Renal pelvis (tissue), 4 donors: ENCODE measurements around the gene CYP11A1. TPM values are rescaled to one million over a fixed set of nuclear protein-coding genes. Genes with fewer than 3 reads are reported as not detected.
A peak's percentile ranks its signal among the peaks of the same experiment; 100 is the strongest.

ENCODE experiments used
- DNase-seq: peaks from one replicate; pipeline ENCODE4 v3.0.0-alpha.2; 2013
- polyA plus RNA-seq, 3 donors: library from polyadenylated mRNA; unstranded; fragments of 120-200 nt; gene quantifications; one replicate each; pipeline ENCODE4 v1.2.1, GENCODE V29; 2013; ENCODE audit not compliant: insufficient read length in 3 of 3

Gene CYP11A1
- polyA plus RNA-seq, 3 donors = 1.6 to 3.0 (median 2.2) TPM

DNA sequence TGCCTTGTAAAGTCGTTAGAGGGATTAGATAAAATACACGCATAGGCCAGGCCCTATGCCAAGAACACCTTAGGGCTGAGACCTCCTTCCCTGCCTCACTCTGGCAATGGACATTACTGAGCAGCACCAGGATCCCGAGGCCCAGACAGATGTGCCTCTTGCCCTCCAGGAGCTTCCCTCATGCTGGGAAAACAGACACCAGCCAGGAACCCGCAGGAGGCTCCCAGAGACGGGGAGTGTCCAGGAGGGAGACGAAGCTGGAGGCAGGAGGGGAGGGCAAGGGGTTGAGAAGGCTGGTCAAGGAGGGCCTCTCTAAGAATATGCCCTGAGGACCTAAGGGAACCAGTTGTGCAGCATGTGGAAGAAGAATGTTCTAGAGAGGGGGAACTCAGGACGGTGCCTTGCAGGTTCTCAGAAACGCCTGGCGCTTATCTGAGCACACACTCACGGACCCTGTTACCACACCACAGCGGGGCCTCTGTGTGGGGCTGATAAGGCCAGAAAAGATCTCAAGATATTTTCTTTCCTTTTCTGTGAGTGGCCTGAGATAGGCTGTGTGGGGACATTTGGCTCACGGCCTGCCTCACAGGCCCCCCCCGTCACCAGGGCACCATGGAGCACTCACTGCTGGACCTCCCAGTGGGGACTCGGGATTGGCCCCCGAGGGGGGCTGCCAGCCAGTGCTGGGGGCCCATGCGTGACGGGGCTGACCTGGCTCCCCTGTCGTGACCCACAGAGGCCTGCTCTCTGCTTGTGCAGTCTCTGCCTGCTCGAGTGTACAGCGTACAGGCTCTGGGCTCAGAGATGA, 22.0 kb upstream of the CYP11A1 start:
- DNase-seq = no peak

- no peak for DNase-seq
Measured at GRCh38 chr15:74388363-74388951, 21.0 kb upstream of the CYP11A1 start.

DNA sequence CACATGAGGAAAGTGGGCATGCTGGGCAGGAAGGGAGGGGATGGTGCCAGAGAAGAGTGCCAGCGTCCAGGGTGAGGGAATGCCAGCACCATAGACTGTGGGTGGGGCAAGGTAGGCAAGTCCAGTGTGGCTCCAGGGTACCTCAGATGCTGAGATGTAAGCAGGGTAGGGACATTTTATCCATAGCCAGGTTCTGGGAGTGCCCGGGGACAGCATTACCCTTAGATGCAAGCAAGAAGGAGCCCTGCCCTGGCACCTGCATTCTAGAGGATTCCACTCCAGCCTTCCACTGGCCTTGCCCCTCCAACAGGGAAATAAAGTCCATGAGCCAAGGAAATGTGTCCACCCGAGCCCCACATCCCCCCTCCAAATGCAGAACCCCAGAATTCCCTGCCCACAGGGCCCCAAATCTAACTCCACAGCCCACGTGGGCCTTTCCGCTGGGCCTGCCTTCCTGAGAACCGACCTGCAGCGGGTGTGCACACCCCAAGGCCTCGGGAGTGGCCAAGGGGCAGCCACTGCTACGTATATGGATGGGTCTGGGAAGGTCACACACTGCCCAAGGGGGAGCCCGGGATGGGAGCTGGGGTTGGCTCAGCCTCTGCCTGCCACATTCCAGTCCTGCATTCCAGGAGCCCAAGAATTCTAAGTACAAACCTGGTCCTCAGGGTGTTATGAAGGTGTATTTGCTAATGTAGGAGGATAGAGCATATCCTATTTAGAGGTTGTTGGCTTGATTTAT, 20.3 kb upstream of the CYP11A1 start:
- no peak for DNase-seq

DNA sequence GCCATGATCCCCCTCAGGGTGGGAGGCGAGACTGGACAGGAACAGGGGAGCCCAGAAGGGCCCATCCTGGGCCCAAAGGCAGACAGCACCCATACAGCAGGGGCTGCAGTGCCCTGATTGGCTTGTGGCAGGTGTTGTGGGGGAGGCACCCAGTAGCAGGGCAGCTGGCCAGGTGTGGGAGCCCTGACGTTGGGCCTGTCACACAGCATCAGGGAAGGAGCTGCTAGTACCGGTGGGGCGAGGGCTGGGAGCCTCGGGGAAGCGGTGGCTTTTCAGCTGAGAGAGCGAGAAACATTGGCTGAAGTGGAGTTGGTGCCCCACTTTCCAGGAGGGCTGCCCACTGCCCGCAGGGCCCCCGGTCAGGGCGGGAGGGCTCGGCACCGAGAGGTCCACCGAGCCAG, 19.7 kb upstream of the CYP11A1 start:
- DNase-seq = no peak

- no peak for DNase-seq
Measured at GRCh38 chr15:74386496-74387140, 19.2 kb upstream of the CYP11A1 start.

- DNase-seq = no peak
Measured at GRCh38 chr15:74385733-74386132, 18.3 kb upstream of the CYP11A1 start.

- DNase-seq = no peak
Measured at GRCh38 chr15:74384881-74385643, 17.6 kb upstream of the CYP11A1 start.

GRCh38 chr15:74384566-74384880, 17.1 kb upstream of the CYP11A1 start:
- no peak for DNase-seq

GRCh38 chr15:74383695-74384565, 16.5 kb upstream of the CYP11A1 start:
- DNase-seq = no peak

GRCh38 chr15:74383286-74383685, 15.8 kb upstream of the CYP11A1 start:
- no peak for DNase-seq

- no peak for DNase-seq
Measured at GRCh38 chr15:74382004-74382816, 14.8 kb upstream of the CYP11A1 start.

GRCh38 chr15:74381481-74381880, 14.0 kb upstream of the CYP11A1 start:
- no peak for DNase-seq

GRCh38 chr15:74381190-74381453, 13.7 kb upstream of the CYP11A1 start:
- no peak for DNase-seq

- no peak for DNase-seq
Measured at GRCh38 chr15:74380361-74381189, 13.1 kb upstream of the CYP11A1 start.

DNA sequence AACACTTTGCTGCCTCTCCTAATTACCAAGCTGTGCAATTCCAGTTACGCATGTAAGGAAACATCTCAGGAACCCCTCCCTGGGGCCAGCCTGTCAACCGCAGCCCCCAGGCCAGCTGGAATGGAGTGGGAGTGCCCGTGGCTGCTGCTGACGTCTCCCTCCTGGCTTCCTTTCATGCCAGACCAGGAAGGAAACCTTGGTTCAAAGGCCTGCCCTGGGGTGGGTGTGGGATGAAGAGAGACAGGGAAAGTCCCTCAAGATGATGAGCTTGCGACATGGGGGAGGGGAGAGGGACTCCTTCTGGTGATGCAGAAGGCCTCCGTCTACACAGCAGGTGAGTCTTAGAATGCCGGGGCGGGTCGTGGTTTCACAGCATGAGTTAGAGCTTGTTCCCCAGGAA, 11.4 kb upstream of the CYP11A1 start:
- DNase-seq = peak; percentile 83

GRCh38 chr15:74377831-74378766, 10.7 kb upstream of the CYP11A1 start:
- DNase-seq = no peak

DNA sequence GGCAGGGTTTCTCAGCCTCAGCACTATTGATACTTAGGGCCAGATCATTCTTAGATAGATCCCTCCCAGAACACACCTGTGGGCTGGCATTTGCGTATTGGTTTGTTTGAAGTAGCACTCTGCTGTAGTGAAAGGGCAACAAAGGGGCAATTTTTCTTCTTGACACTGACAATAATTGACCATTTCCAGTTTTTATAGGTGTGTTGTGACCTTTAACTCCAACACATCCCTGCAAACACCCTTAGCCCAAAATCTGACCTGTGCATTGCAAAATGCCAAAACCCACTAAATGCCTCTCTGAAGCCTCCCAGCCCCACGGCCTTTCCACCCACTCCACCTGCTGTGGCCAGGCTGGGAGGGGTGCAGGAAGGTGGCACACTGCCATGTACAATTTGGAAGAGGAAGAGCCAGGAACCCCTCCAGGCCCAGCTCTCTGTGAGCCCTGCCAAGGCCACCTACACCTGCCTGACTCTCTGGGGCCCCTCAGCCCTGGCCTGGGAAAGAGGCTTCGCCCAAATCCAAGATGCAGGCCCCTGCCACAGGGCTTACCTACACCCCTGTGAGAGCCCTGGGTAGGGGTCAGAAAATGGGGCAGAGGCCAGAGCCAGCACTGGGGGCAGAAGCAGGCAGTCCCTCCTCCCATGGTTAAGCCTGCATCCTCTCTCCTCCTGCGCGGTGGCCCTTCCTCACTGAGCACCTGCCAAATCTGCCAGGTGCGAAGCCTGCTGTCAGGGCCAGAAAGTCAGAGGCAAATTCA, 9.6 kb upstream of the CYP11A1 start:
- no peak for DNase-seq
